Natural killer cell treated with Interleukin-12 subunit alpha and Interleukin-12 subunit beta and Interleukin-15 and Interleukin-18, amount 100 ng/mL, for 72 hours (primary cell): ENCODE measurements around the gene IRGC. TPM values are rescaled to one million over a fixed set of nuclear protein-coding genes. Genes with fewer than 3 reads are reported as not detected.
A peak's percentile ranks its signal among the peaks of the same experiment; 100 is the strongest.

Experiments used
- ATAC-seq, 2 donors: fragments of 150-1000 bp; cut with Tn5 transposase in 1 of 2; sonication (Bioruptor Pico), chemical (Tn5 transposase) in 1 of 2; 2 replicates each; pipeline ENCODE4 v1.10.0; 2021
- DNase-seq: peaks from one replicate; pipeline ENCODE4 v3.0.0; 2022; ENCODE audit warnings: low spot score
- H3K27ac Mint-ChIP-seq, 2 donors: 1 replicate in 1 of 2; 2 replicates in 1 of 2; pipeline ENCODE4 v1.8.0; 2022; ENCODE audit warnings: mixed read lengths in 2 of 2, mild to moderate bottlenecking in 1 of 2, moderate library complexity in 1 of 2
- H3K27me3 Mint-ChIP-seq, 2 donors: 1 replicate in 1 of 2; 2 replicates in 1 of 2; pipeline ENCODE4 v1.8.0; 2022; ENCODE audit warnings: mixed read lengths in 2 of 2
- H3K36me3 Mint-ChIP-seq: one replicate; pipeline ENCODE4 v1.8.0; 2022; ENCODE audit warnings: mixed read lengths
- H3K4me1 Mint-ChIP-seq, 2 donors: 1 replicate in 1 of 2; 2 replicates in 1 of 2; pipeline ENCODE4 v1.8.0; 2022; ENCODE audit warnings: low read depth in 2 of 2, mixed read lengths in 2 of 2, mild to moderate bottlenecking in 1 of 2
- H3K4me3 Mint-ChIP-seq: one replicate; pipeline ENCODE4 v1.8.0; 2022; ENCODE audit warnings: mixed read lengths
- H3K9me3 Mint-ChIP-seq: 2 replicates; pipeline ENCODE4 v1.8.0; 2022; ENCODE audit warnings: mixed read lengths
- total RNA-seq, 2 donors: library from RNA; stranded (reverse); gene quantifications; one replicate each; pipeline ENCODE4 v1.2.3, GENCODE V29; 2022

The IRGC gene
- total RNA-seq, 2 donors from 2014 or later: not detected

DNA sequence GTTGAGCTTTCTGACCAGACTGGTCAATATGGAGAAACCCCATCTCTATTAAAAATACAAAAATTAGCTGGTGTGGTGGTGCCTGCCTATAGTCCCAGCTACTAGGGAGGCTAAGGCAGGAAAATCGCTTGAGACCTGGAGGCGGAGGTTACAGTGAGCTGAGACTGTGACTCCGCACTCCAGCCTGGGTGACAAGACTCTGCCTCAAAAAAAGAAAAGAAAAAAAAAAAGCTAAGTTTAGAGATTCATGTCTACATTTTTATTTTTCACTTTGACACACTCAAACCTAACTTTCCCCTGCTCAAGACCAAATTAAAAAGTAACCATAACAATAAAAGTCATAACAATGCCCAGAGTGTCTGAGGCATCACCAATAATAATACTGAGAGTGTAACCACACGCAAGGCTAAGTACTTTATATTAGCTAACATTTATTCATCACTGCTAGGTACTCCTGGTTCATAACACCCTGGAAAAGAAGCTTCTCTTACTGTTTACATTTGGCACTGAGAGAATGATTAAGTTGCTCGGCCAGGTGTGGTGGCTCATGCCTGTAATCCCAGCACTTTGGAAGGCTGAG, 5.7 kb downstream of the IRGC start:
- Mint-ChIP-seq H3K4me1 (peaks cover 4 to 5% of the 10 kb centered on the region in 2 donors), H3K27ac (peak overlapping the region in 1 of 2 donors; percentile 31), H3K4me3 (no peak overlapping the region), H3K27me3 (no peaks in the 10 kb centered on the region), H3K9me3 (no peaks in the 10 kb centered on the region), H3K36me3 (no peaks in the 10 kb centered on the region)
- ATAC-seq (no peak), DNase-seq (no peak)

DNA sequence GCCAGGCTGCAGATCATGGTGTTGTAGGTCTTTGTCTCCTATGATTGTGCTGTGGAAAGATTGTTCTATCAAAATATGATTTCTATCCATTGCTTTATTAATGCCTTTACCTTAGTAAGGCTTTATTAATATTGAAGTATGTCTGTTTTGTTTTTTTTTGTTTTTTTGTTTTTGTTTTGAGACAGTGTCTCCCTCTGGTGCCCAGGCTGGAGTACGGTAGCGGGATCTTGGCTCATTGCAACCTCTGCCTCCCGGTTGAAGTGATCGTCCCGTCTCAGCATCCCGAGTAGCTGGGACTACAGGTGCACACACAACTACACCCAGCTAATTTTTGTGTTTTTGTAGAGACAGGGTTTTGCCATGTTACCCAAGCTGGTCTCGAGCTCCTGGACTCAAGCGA, 7.7 kb downstream of the IRGC start:
- no peak overlapping the region for H3K27ac Mint-ChIP-seq
- H3K27me3 Mint-ChIP-seq: no peaks in the 10 kb centered on the region
- DNase-seq (no peak), ATAC-seq (no peak)
- H3K4me1 Mint-ChIP-seq: peaks cover 4 to 5% of the 10 kb centered on the region in 2 donors
- no peak overlapping the region for H3K4me3 Mint-ChIP-seq
- H3K36me3 Mint-ChIP-seq: no peaks in the 10 kb centered on the region
- no peaks in the 10 kb centered on the region for H3K9me3 Mint-ChIP-seq

GRCh38 chr19:43724896-43725295, 9.0 kb downstream of the IRGC start:
- Mint-ChIP-seq H3K9me3 (no peaks in the 10 kb centered on the region), H3K4me3 (no peak overlapping the region), H3K36me3 (no peaks in the 10 kb centered on the region), H3K4me1 (peaks cover 4 to 5% of the 10 kb centered on the region in 2 donors), H3K27me3 (no peaks in the 10 kb centered on the region), H3K27ac (peak overlapping the region in 1 of 2 donors; percentile 44)
- no peak for DNase-seq
- ATAC-seq: no peak

DNA sequence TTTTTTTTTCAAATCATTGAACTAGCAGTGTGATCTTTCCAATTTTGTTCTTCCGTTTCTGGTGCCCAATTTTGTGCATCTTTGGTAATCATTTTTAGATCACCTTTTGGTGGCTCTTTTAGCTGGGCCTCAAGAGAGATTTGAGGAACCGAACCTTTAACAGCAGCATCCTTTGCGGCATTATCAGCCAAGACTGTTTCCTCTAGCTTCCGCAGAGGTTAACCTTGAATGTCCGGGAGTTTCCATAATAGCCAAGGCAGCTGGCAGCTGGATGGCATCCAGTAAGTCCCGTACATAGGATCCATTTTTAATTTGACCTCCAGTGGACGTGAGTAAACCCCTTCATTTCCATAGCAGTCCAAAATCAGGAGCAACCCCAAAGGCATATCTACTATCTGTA, 9.6 kb downstream of the IRGC start:
- Mint-ChIP-seq H3K4me1 (peaks cover 4 to 5% of the 10 kb centered on the region in 2 donors), H3K4me3 (no peak overlapping the region), H3K36me3 (no peaks in the 10 kb centered on the region), H3K9me3 (no peaks in the 10 kb centered on the region), H3K27ac (peak overlapping the region; percentile 18 to 44), H3K27me3 (no peaks in the 10 kb centered on the region)
- no peak for ATAC-seq
- no peak for DNase-seq

DNA sequence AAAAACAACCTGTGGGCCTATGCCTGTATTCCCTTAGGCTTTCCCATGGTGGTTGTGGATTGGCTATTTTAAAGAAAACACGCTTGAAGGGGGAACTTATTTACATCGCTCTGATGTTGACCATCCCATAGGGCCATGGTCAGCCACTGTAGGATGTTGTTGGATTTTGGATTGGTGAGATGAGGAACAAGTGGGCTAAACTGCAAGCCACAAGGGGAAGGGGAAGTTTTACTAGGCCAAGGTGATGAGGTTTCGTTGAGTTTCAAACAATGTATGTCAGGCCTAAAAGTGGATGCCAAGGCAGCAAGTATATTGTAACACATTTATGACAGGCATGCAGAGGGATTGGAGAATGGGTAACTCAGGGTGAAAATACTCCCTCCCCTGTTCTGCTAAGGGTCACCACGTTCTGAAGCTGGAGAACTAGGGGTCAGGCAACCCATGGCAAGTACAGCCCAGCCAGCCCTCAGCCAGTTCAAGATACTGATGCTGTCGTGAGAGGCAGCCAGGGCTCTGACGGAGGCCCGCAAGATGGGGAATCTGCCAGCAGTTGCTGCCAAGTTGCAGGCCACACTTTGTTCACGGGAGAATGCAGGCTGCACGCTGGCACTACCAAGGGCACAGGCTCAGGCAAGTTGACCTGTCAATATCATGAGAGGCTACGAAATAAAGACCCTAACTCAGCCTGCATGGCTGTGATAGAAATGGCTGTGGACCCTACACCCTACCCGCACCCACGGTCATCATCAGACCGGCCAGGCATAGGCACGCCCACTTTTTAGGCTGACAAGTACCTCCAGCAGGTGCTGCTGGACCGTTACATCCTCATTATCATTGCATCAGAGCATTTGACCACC, 11.1 kb downstream of the IRGC start:
- no peaks in the 10 kb centered on the region for H3K9me3 Mint-ChIP-seq
- DNase-seq (no peak), ATAC-seq (no peak)
- H3K4me3 Mint-ChIP-seq: no peak overlapping the region
- H3K4me1 Mint-ChIP-seq: peaks cover 5% of the 10 kb centered on the region in 2 donors
- no peaks in the 10 kb centered on the region for H3K27me3 Mint-ChIP-seq
- H3K27ac Mint-ChIP-seq: no peak overlapping the region
- H3K36me3 Mint-ChIP-seq: no peaks in the 10 kb centered on the region

DNA sequence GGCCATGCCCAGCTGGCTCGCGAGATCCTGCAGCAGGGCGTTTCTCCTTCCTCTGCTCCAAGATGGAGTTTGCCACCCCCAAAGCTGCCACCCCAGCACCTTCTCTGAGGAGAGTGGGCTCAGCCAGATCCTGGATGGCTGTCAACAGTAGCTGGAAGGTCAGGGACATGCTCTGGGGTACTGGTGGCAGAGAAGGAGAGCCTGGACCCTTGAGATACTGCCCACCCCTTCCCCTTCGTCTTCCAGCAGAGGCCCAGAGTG, 11.6 kb downstream of the IRGC start:
- no peak for DNase-seq
- ATAC-seq: no peak
- H3K9me3 Mint-ChIP-seq: no peaks in the 10 kb centered on the region
- H3K27ac Mint-ChIP-seq: no peak overlapping the region
- H3K27me3 Mint-ChIP-seq: no peaks in the 10 kb centered on the region
- H3K36me3 Mint-ChIP-seq: no peaks in the 10 kb centered on the region
- H3K4me3 Mint-ChIP-seq: no peak overlapping the region
- H3K4me1 Mint-ChIP-seq: peaks cover 5 to 8% of the 10 kb centered on the region in 2 donors

- Mint-ChIP-seq H3K9me3 (no peaks in the 10 kb centered on the region), H3K27ac (no peak overlapping the region), H3K4me3 (no peak overlapping the region), H3K4me1 (peaks cover 5 to 8% of the 10 kb centered on the region in 2 donors), H3K27me3 (no peaks in the 10 kb centered on the region), H3K36me3 (no peaks in the 10 kb centered on the region)
- DNase-seq (no peak), ATAC-seq (no peak)
These were observed 14.0 kb downstream of the IRGC start for GRCh38 chr19:43729919-43730318.

DNA sequence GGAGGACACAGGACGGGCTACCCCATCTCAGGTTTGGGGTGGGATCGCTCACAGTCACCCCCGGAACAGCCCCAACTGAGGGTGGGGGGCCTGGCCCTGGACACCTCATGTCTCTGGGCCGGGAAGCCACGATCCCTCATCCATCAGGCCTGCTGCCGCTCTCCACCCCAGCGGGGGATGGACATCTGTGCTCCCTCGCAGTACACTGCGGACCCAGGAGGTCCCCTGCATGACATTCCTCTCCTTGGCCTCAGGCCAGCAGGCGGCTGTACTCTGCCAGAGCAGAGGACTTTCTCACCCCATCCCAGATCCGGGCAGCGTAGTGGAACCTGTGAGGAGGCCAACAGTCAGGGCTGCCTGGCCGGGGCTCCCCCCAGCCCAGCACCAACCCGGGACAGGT, 15.5 kb downstream of the IRGC start:
- no peak overlapping the region for H3K4me3 Mint-ChIP-seq
- DNase-seq (no peak), ATAC-seq (no peak)
- H3K27me3 Mint-ChIP-seq: no peaks in the 10 kb centered on the region
- H3K27ac Mint-ChIP-seq: peak overlapping the region in 1 of 2 donors; percentile 48
- no peaks in the 10 kb centered on the region for H3K9me3 Mint-ChIP-seq
- H3K4me1 Mint-ChIP-seq: peaks cover 0 to 6% of the 10 kb centered on the region in 2 donors
- peaks cover 1% of the 10 kb centered on the region for H3K36me3 Mint-ChIP-seq

- Mint-ChIP-seq H3K27ac (peak overlapping the region; percentile 21 to 48), H3K4me1 (peaks cover 0 to 10% of the 10 kb centered on the region in 2 donors), H3K4me3 (no peak overlapping the region), H3K9me3 (no peaks in the 10 kb centered on the region), H3K27me3 (no peaks in the 10 kb centered on the region), H3K36me3 (peaks cover 6% of the 10 kb centered on the region)
- no peak for DNase-seq
- ATAC-seq: no peak
These were observed 16.0 kb downstream of the IRGC start for GRCh38 chr19:43731846-43732245.

DNA sequence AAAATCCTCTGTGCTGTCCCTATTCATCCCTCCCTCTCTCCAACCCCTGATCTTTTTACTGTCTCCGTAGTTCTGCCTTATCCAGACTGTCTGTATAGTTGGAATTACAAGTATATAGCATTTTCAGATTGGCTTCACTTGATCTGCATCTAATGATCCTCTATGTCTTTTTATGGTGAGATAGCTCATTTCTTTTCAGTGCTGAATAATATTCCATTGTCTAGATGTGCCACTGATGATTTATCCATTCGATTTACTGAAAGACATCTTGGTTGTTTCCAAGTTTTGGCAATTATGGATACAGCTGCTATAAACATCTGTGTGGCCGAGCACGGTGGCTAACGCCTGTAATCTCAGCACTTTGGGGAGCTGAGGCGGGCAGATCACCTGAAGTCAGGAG, 19.1 kb downstream of the IRGC start:
- Mint-ChIP-seq H3K27ac (no peak overlapping the region), H3K36me3 (peaks cover 10% of the 10 kb centered on the region), H3K9me3 (no peaks in the 10 kb centered on the region), H3K4me1 (peaks cover 5 to 13% of the 10 kb centered on the region in 2 donors), H3K27me3 (no peaks in the 10 kb centered on the region), H3K4me3 (no peak overlapping the region)
- DNase-seq (no peak), ATAC-seq (no peak)

DNA sequence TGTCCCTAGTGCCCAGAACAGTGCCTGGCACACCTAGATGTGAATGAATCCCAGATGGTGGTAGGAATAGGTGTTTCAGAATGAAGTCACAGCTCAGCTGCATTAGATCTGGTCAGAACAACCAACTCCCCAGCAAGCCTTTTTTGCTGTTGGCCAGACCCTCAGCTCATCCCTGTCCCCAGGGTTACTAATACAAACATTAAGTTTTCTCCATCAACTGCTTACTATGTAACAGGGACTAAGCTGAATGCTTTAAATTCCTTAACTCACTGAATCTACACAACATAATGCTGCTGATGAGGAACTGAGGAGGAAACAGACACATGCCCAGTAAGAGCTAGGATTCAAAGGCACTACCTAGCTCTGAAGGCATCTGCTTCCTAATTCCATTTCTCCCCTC, 20.1 kb downstream of the IRGC start:
- H3K27ac Mint-ChIP-seq: peak overlapping the region in 1 of 2 donors; percentile 53

GRCh38 chr19:43738780-43739211, 22.9 kb downstream of the IRGC start:
- Mint-ChIP-seq H3K36me3 (peaks cover 28% of the 10 kb centered on the region), H3K4me1 (peaks cover 5 to 11% of the 10 kb centered on the region in 2 donors), H3K27me3 (no peaks in the 10 kb centered on the region), H3K27ac (peak overlapping the region; percentile 42 to 63), H3K4me3 (peak overlapping the region; percentile 2), H3K9me3 (no peaks in the 10 kb centered on the region)
- ATAC-seq (peak in 1 of 2 donors; percentile 70), DNase-seq (no peak)

More for the DNA sequence above, 20.1 kb downstream of the IRGC start:
- DNase-seq: no peak
- Mint-ChIP-seq H3K27me3 (no peaks in the 10 kb centered on the region), H3K4me1 (peaks cover 5 to 15% of the 10 kb centered on the region in 2 donors), H3K4me3 (no peak overlapping the region), H3K36me3 (peaks cover 14% of the 10 kb centered on the region), H3K9me3 (no peaks in the 10 kb centered on the region)
- ATAC-seq: no peak

GRCh38 chr19:43739439-43740235, 23.8 kb downstream of the IRGC start:
- no peak for DNase-seq
- Mint-ChIP-seq H3K4me1 (peaks cover 5 to 11% of the 10 kb centered on the region in 2 donors), H3K4me3 (peak overlapping the region; percentile 2), H3K27me3 (no peaks in the 10 kb centered on the region), H3K36me3 (peaks cover 34% of the 10 kb centered on the region), H3K27ac (peak overlapping the region; percentile 42 to 63), H3K9me3 (no peaks in the 10 kb centered on the region)
- ATAC-seq: no peak
